Small intestine (tissue), 7 donors: Measurements from ENCODE around the gene AGAP2. TPM values are rescaled to one million over a fixed set of nuclear protein-coding genes. Genes with fewer than 3 reads are reported as not detected.

Experiments used
- DNase-seq, 2 donors: peaks; one replicate each; pipeline versions ENCODE4 v3.0.0 to v3.0.0-alpha.2; 2013
- FAIRE-seq: peaks from 2 replicates; lab custom pipeline; 2012; peaks lifted over from hg19 to GRCh38; lab: Jason Lieb, UNC
- H3K27ac ChIP-seq, 3 donors: one replicate each; pipeline ENCODE4 v1.5.1; 2013; ENCODE audit warnings: low read length in 2 of 3, mild to moderate bottlenecking in 2 of 3, control low read depth in 1 of 3, inconsistent platforms in 1 of 3, low read depth in 1 of 3, moderate library complexity in 1 of 3
- H3K27me3 ChIP-seq, 3 donors: one replicate each; pipeline ENCODE4 v1.6.1; 2013; ENCODE audit warnings: low read length in 3 of 3, inconsistent platforms in 1 of 3; ENCODE audit not compliant: control insufficient read depth in 3 of 3, insufficient read depth in 3 of 3
- H3K36me3 ChIP-seq, 3 donors: one replicate each; pipeline ENCODE4 v1.6.1; 2013; ENCODE audit warnings: low read length in 3 of 3, inconsistent platforms in 1 of 3, low read depth in 1 of 3, mild to moderate bottlenecking in 1 of 3, moderate library complexity in 1 of 3; ENCODE audit not compliant: control insufficient read depth in 3 of 3, insufficient read depth in 2 of 3
- H3K4me1 ChIP-seq, 3 donors: one replicate each; pipeline ENCODE4 v1.6.1; 2013; ENCODE audit warnings: low read length in 2 of 3, inconsistent platforms in 1 of 3, low read depth in 1 of 3, mild to moderate bottlenecking in 1 of 3, moderate library complexity in 1 of 3; ENCODE audit not compliant: control insufficient read depth in 3 of 3, insufficient read depth in 2 of 3
- H3K4me3 ChIP-seq, 3 donors: one replicate each; pipeline ENCODE4 v1.5.1; 2013; ENCODE audit warnings: low read length in 3 of 3, control low read depth in 1 of 3, inconsistent platforms in 1 of 3, low read depth in 1 of 3, mild to moderate bottlenecking in 1 of 3, moderate library complexity in 1 of 3
- H3K9me3 ChIP-seq, 2 donors: one replicate each; pipeline ENCODE4 v1.6.1; 2013; ENCODE audit warnings: low read depth in 1 of 2, low read length in 1 of 2; ENCODE audit not compliant: control insufficient read depth in 2 of 2, insufficient read depth in 1 of 2
- WGBS, 3 donors: extraction: QIAGEN DNeasy Blood & Tissue Kit; methylation state at CpG; one replicate each; pipeline ENCODE4 v1.1.7; 2013; 5-methylcytosine and 5-hydroxymethylcytosine counted together
- polyA plus RNA-seq, 4 donors: library from polyadenylated mRNA; stranded (reverse) in 3 of 4; unstranded in 1 of 4; fragments of 200-250 nt in 3 of 4; fragments of 120-200 nt in 1 of 4; gene quantifications; one replicate each; pipeline versions ENCODE4 v1.2.1 to v1.2.3, GENCODE V29; 2013
- donor health status: healthy with polysubstance abuse.
- donor health status: control.
- donor health status: control.
- donor health status: Bipolar disorder and iron deficiency.
- donor health status: healthy.

Gene AGAP2
- polyA plus RNA-seq, 4 donors = 0.67 to 1.8 (median 0.92) TPM

- peaks cover 0 to 6% of the 10 kb centered on the region in 2 donors for H3K9me3 ChIP-seq
- FAIRE-seq (no peak), DNase-seq (no peak)
- H3K4me3 ChIP-seq = no peak overlapping the region
- peaks cover 6 to 33% (median 18%) of the 10 kb centered on the region in 3 donors for H3K36me3 ChIP-seq
- H3K4me1 ChIP-seq = peaks cover 0 to 15% (median 2%) of the 10 kb centered on the region in 3 donors
- no peak overlapping the region for H3K27ac ChIP-seq
- no peaks in the 10 kb centered on the region for H3K27me3 ChIP-seq
- 98 to 100% (median 99%) methylated on average over 2 of the region's 2 CpGs for WGBS, 3 donors
Observed at GRCh38 chr12:57700317-57700716, 38.2 kb downstream of the AGAP2 start.

GRCh38 chr12:57698414-57698813, 40.1 kb downstream of the AGAP2 start:
- Histone ChIP-seq H3K9me3 (no peaks in the 10 kb centered on the region), H3K27ac (no peak overlapping the region), H3K27me3 (no peaks in the 10 kb centered on the region), H3K4me1 (peaks cover 0 to 23% (median 2%) of the 10 kb centered on the region in 3 donors), H3K4me3 (no peak overlapping the region), H3K36me3 (peaks cover 6 to 29% (median 17%) of the 10 kb centered on the region in 3 donors)
- DNase-seq (peak in 1 of 2 donors; percentile 17), FAIRE-seq (no peak)
- 75 to 83% (median 77%) methylated on average over 3 of the region's 3 CpGs for WGBS, 3 donors

DNA sequence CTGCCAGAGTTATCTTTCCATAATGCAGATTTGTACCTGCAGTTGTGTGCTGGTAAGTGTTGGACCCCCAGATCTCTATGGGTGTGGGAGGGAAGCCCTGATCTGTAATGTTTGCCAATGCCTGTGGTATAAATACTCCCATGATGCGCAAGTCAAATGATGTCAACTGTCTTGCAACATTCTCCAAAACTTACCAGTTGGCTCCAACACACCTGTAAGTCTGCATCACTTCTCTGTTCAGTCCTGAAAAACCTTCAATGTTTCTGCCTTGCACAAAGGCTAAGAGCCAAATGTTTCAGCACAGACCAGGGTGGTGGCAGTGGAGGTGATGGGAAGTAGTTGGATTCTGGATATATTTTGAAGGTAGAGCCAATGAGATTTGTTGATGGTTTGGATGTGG, 41.5 kb downstream of the AGAP2 start:
- Histone ChIP-seq H3K27ac (no peak overlapping the region), H3K9me3 (no peaks in the 10 kb centered on the region), H3K27me3 (no peaks in the 10 kb centered on the region), H3K4me1 (peaks cover 0 to 25% (median 2%) of the 10 kb centered on the region in 3 donors), H3K36me3 (peaks cover 6 to 24% (median 11%) of the 10 kb centered on the region in 3 donors), H3K4me3 (no peak overlapping the region)
- 98 to 100% (median 100%) methylated on average over 1 of the region's 1 CpG for WGBS, 3 donors
- FAIRE-seq (no peak), DNase-seq (no peak)

DNA sequence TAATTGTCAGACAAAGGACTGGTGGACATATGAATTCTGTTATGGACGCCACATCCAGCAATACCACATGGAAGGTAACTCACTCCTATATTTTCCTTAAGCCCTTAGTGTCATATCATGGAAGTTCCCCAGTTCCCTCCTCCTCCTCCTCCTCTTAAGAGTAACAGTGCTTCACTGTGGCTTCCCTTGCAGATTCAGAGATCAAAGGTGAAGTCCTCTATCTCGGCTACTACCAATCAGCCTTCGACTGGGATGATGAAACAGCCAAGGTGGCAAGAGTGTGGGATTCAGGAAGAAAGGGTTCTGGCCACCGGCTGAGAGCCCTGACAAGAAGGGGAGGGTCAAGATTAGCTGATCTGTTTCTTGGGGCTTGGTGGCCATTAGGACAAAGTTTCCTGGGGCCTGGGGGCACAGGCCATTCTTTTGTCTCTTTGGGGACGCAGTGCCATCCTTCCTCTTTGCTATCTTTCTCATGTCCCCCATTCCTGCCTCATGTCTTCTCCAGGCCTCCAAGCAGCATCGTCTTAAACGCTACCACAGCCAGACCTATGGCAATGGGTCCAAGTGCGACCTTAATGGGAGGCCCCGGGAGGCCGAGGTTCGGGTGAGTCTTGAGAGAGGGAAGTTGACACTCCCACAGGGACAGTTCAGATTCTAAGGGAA, 42.6 kb downstream of the AGAP2 start:
- no peaks in the 10 kb centered on the region for H3K9me3 ChIP-seq
- WGBS, 3 donors = 80 to 86% (median 84%) methylated on average over 11 of the region's 11 CpGs
- H3K4me3 ChIP-seq = no peak overlapping the region
- H3K27me3 ChIP-seq = no peaks in the 10 kb centered on the region
- H3K36me3 ChIP-seq = peaks cover 6 to 22% (median 11%) of the 10 kb centered on the region in 3 donors
- DNase-seq = peak; percentile 37 to 69
- no peak overlapping the region for H3K27ac ChIP-seq
- FAIRE-seq = no peak
- H3K4me1 ChIP-seq = peaks cover 0 to 25% (median 2%) of the 10 kb centered on the region in 3 donors

DNA sequence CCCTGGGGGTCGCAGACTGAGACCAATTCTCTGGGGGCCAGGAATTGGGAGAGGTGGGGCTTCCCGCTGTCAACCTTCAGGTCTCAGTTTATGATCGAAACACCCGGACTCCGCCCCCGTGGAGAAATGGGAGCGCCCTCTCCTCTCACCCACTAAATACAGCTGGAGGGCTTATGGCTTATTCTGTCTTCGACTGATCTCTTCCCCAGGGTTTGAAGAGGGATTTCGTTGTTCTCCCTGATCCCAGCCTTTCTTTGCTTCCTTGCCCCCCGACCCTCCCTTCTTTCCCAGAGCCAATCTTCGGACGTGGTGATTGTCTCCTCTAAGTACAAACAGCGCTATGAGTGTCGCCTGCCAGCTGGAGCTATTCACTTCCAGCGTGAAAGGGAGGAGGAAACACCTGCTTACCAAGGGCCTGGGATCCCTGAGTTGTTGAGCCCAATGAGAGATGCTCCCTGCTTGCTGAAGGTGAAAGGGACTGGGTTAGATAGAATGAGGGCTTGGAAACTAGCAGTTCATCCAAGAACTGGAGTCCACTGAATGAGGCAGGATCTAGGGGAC, 44.0 kb downstream of the AGAP2 start:
- Histone ChIP-seq H3K9me3 (no peaks in the 10 kb centered on the region), H3K4me1 (peaks cover 0 to 25% (median 2%) of the 10 kb centered on the region in 3 donors), H3K27me3 (peaks cover 0 to 2% (median 2%) of the 10 kb centered on the region in 3 donors), H3K27ac (peak overlapping the region; percentile 59 to 87 (median 71)), H3K36me3 (peaks cover 6 to 16% (median 11%) of the 10 kb centered on the region in 3 donors), H3K4me3 (peak overlapping the region; percentile 53 to 80 (median 77))
- WGBS, 3 donors = 0 to 2% (median 0%) methylated on average over 15 of the region's 15 CpGs
- FAIRE-seq (no peak), DNase-seq (peak in 1 of 2 donors; percentile 44)

DNA sequence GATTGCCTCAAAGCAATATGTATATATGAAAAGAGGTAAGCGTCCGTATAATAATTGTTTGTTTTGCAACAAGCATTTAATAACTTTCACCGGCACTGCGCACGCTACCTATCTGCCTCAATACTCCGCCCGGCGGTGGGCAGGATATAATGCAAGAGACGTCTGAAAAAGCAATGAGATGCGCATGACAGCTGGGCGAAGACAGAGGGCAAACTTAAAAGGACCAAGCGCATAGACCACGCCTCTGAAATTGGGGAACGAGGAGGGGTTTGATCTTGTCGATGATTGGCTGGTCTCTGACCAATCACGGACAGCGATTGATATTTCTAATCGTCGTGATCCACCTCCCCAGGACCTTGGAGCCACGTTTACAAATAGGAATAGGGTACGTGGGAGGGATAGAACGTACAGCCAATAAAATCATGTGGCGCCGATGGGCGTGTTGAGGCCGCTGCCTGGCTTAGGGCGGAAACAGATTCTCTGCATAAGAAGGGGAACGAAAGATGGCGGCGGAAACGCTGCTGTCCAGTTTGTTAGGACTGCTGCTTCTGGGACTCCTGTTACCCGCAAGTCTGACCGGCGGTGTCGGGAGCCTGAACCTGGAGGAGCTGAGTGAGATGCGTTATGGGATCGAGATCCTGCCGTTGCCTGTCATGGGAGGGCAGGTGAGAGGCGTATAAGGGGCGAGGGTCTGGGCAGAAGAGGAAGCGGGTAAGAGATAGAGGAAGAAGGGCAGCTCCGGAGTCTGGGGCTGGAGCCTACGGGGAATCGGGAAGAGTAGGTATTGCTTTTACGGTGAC, 44.7 kb downstream of the AGAP2 start, which contains the start of gene OS9:
OS9 (plus strand) TSS at position 474 of the 800 bp plus-strand sequence; CDS start at position 504, 30 bp downstream.
- 0% methylated on average over 45 of the region's 45 CpGs for WGBS, 3 donors
- H3K27ac ChIP-seq = peak within 1 kb of the TSS; percentile 59 to 87 (median 71)
- DNase-seq (peak; percentile 98 to 100), FAIRE-seq (peak; percentile 96)
- peak within 1 kb of the TSS; percentile 53 to 80 (median 77) for H3K4me3 ChIP-seq
- peaks cover 0 to 25% (median 2%) of the 10 kb centered on the region in 3 donors for H3K4me1 ChIP-seq
- H3K9me3 ChIP-seq = no peaks in the 10 kb centered on the region
- peaks cover 0 to 3% (median 2%) of the 10 kb centered on the region in 3 donors for H3K27me3 ChIP-seq
- peaks cover 6 to 16% (median 11%) of the 10 kb centered on the region in 3 donors for H3K36me3 ChIP-seq

GRCh38 chr12:57693317-57693658, 45.3 kb downstream of the AGAP2 start:
- DNase-seq = no peak

GRCh38 chr12:57692500-57692899, 46.0 kb downstream of the AGAP2 start:
- DNase-seq (no peak), FAIRE-seq (no peak)
- H3K27me3 ChIP-seq = peaks cover 0 to 3% (median 2%) of the 10 kb centered on the region in 3 donors
- no peak overlapping the region for H3K27ac ChIP-seq
- no peak overlapping the region for H3K4me3 ChIP-seq
- peaks cover 0 to 17% (median 2%) of the 10 kb centered on the region in 3 donors for H3K4me1 ChIP-seq
- WGBS, 3 donors = 91 to 95% (median 94%) methylated on average over 15 of the region's 15 CpGs
- no peaks in the 10 kb centered on the region for H3K9me3 ChIP-seq
- peaks cover 2 to 10% (median 8%) of the 10 kb centered on the region in 3 donors for H3K36me3 ChIP-seq

More at GRCh38 chr12:57693317-57693658, 45.3 kb downstream of the AGAP2 start:
- FAIRE-seq = no peak
- peaks cover 0 to 3% (median 2%) of the 10 kb centered on the region in 3 donors for H3K27me3 ChIP-seq
- peaks cover 0 to 22% (median 2%) of the 10 kb centered on the region in 3 donors for H3K4me1 ChIP-seq
- H3K27ac ChIP-seq = no peak overlapping the region
- H3K9me3 ChIP-seq = no peaks in the 10 kb centered on the region
- peak overlapping the region in 1 of 3 donors; percentile 12 for H3K4me3 ChIP-seq
- H3K36me3 ChIP-seq = peaks cover 6 to 13% (median 11%) of the 10 kb centered on the region in 3 donors
- WGBS, 3 donors = 47 to 51% (median 50%) methylated on average over 10 of the region's 10 CpGs
